ENCODE measurements around the gene C1orf167.

The C1orf167 gene

DNA sequence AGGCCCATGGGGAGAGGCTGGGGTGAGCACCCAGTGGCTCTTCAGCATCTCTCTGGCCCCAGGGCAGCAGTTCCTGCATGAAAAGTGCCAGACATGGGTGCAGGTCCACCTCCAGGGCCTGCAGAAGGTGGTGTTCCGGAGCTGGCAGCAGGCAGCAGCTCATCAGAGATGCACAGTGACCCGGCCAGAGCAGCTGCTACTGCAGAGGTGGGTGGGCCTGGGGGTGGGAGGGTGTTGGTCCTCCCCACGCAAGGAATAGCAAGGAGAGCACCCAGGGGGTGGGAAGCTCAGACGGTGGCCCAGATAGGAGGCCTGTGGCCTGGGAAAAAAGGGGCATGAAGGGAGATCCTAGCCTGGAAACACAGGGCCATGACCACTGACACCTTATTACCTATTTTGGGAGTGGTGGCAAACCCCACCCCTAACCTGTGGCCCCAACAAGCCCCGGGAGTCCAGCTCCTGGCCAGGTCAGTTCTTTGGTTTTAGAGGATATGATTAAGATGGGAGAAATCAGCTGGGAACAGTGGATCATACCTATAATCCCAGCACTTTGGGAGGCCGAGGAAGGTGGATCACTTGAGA lies 20.2 kb downstream of the C1orf167 start:
- no peak for DNase-seq (ENCODE audit: low read depth in 2 of 2, low spot score in 1 of 2)

GRCh38 chr1:11783556-11783955 lies 21.6 kb downstream of the C1orf167 start:
- no peak for DNase-seq (ENCODE audit: low read depth in 2 of 2, low spot score in 1 of 2)

DNA sequence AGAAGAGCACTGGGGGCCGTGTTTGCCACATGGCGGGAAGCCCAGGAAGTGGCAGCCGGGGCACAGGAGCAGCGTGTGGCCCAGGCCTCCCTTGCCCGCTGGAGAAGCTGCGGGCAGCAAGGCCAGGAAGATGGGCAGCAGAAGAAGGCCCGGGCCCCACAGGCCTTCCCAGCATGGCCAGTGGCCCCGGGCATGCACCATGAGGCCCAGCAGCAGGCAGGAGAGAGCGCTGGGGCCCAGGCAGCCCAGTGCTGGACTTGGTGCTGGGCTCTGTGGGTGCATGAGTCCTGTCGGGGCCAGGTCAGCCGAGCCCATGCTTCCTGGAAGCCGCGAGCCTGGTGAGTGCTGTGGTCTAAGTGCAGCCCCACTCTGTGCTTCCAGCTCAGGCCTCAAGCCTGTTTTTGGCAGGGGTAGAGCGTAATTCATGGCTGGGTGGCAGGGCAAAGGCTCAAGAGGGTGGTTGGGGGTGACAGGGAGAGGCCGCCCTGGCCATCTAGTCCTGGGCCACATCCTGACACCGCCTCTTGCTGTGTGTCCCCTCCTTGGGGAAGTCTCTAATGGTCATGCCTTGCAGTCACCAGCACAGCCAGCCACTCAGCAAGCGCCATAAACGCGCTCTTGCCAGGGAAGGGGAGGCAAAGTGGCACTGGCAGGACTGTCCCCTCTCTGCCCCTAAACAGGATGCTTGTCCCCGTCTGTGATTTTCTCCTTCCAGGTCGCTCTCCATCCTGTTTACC lies 22.4 kb downstream of the C1orf167 start:
- no peak for DNase-seq (ENCODE audit: low read depth in 2 of 2, low spot score in 1 of 2)

- DNase-seq (ENCODE audit: low read depth in 2 of 2, low spot score in 1 of 2), result no peak
Observed at GRCh38 chr1:11784993-11785769, 23.2 kb downstream of the C1orf167 start.

DNA sequence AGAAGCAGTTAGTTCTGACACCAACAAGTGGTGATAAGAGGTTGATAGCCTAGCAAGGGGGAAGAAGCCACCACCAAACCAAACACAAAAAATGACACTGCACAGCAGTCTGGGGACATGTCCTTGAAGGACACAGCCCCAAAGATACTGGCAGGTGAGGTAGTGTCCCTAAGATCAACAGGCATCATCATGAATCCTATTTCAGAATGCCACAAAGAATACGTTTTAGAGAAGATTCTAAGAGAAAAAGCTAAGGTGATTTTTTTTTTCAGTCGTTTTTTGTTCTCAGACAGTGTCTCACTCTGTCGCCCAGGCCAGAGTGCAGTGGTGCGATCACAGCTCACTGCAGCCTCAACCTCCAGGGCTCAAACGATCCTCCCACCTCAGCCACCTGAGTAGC lies 24.2 kb downstream of the C1orf167 start:
- no peak for DNase-seq (ENCODE audit: low read depth in 2 of 2, low spot score in 1 of 2)

DNA sequence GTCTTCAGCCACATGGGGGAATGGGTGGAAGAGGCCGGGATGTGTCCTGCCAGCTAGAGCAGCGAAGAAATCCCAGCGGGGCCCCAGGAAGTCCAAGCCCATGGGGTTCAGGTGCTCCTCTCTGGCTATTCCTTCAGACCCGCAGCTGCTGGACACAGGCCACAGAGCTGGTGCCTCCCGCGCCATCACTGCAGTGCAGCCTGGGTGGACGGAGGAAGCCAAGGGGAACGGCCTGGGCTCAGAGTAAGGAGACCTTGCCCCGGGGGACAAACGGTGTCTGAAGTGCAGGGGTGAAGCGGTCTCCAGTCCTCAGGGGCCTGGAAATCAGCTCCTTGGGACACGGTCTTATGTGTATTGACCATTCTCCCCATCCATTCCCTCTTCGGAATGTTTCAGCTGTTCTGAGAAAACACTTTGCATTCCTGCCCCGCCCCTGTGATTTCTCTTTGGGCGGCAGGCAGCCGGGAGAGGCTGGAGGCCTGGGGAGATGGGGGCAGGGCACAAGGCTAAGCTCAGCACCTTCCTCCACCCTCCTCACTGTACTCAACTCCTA lies 25.3 kb downstream of the C1orf167 start:
- no peak for DNase-seq (ENCODE audit: low read depth in 2 of 2, low spot score in 1 of 2)

DNA sequence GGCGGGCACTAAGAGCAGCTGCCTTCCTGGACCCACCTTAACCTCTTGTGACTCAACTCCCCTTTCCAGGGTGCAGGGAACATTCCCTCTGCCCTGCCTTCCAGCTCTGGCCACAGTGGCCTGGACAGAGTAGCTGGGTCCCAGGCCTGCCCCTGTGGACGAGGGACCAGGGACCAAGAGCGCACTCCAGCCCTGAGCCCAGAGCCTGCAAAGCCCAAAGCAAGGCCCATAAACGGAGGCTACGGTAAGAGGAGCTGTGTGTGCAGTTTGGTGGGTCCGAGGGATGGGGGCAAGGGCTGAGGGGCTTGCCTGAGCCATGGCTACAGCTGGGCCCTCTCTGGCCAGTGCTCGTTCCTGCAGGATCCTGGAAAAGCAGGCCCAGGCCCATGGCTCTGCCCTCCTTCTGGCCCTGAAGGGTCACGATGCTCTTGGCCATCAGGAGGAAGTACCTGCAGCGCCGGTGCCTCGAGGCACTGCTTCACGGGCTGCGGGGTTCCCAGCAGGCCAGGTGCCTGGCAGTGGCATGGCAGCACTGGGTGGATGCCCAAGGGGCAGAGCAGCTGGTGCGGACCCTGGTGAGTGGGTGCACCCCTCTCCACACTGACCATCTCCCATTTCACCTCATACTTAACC lies 25.9 kb downstream of the C1orf167 start:
- DNase-seq (ENCODE audit: low read depth in 2 of 2, low spot score in 1 of 2), result no peak

DNA sequence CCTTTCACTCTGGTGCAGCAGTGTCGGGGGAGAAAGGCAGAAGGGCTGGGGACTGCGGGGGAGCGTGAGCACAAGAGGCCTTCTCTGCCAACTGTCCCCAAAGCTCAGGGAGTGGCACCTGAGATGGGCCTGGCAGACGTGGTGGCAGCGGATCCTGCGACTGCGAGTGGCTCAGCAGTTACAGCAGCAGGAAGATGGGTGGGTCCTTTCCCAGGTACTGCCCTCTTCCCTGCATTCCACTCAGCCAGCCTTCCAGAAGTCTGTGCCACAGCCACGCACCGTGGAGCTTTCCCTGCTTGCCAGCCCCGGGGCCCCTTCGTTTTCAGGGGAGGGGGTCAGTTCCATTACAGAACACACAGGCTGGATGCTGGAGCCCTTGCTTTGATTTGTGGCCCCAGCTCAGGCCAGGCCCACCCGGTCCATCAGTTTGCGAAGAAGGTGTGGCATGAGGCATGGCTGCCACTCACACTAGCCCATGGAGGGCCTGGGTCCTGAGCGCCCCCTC lies 26.6 kb downstream of the C1orf167 start:
- no peak for DNase-seq (ENCODE audit: low read depth in 2 of 2, low spot score in 1 of 2)

- DNase-seq (ENCODE audit: low read depth in 2 of 2, low spot score in 1 of 2), result no peak
Observed at GRCh38 chr1:11789126-11790067, 27.4 kb downstream of the C1orf167 start.

DNA sequence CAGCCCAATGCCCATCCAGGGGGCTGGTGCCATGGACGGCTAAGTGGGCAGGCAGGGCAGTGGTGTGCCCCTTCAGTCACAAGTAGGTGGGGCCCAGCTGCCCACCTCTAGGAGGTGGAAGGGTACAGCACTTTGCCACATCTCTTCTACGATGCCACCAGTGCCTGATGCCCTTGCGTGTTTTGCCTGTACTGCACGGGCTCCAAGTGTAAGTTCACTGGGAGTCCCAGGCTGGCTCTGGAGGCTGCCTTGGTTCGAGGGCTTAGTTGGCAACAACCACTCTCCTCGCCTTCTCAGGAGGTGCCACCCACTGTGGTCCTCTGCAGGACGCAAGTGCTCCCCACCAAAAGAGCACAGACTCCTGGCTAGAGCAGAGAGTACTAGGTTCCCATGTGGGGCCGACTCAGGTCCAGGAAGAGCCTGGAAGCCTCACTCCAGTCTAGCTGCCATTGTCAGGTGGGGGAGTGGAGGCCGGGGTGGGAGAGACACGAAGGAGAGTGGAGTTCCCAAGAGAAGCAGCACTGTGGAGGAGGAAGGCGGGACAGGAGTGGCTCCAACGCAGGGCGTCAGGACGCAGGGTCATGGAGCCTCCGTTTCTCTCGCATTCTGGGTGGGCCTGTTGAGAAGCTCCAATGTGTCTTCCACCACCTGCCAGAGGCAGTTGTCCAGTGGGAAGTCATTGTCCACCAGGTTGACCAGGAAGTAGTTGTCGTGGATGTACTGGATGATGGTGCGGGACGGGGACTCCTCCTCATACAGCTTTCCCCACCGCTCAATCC lies 28.3 kb downstream of the C1orf167 start:
- no peak for DNase-seq (ENCODE audit: low read depth in 2 of 2, low spot score in 1 of 2)

- no peak for DNase-seq (ENCODE audit: low read depth in 2 of 2, low spot score in 1 of 2)
Observed at GRCh38 chr1:11790880-11791715, 29.1 kb downstream of the C1orf167 start.

DNA sequence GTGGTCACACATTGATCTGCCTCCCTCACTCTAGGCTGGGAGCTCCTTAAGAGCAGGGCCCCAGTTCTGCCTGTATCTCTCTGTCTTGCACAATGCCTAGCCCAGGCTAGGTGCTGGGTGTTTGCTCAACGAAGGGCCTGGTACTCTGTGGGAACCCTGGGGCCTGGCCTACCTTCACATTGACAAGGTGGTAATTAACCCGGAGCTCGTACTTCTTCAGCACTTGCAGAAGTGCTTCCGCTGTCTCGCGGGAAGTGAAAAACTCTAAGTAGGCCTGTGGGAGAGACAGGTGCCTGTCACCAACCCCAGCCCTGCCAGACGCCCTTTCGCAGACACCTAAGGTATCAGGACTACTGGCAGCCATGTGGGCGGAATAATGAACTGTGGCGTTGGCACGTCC lies 30.1 kb downstream of the C1orf167 start:
- DNase-seq (ENCODE audit: low read depth in 2 of 2, low spot score in 1 of 2), result no peak

DNA sequence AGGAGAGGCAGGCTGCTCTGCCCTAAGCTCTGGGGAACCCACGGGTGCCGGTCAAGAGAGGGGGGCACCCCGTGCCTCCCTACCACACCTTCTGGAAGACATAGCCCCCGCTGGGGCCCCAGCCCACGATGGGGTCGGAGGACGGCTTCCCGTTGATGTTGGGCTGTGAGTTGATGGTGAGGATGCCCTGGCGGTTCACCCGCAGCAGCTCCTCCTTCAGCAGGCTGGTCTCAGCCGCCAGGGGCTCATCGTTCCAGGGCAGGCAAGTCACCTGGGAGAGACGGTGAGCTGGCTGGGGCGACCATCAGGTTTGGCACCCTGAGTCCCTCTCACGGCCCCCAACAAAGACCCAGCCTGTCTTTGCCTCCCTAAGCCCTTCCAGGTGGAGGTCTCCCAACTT lies 31.8 kb downstream of the C1orf167 start:
- DNase-seq (ENCODE audit: low read depth in 2 of 2, low spot score in 1 of 2), result no peak

DNA sequence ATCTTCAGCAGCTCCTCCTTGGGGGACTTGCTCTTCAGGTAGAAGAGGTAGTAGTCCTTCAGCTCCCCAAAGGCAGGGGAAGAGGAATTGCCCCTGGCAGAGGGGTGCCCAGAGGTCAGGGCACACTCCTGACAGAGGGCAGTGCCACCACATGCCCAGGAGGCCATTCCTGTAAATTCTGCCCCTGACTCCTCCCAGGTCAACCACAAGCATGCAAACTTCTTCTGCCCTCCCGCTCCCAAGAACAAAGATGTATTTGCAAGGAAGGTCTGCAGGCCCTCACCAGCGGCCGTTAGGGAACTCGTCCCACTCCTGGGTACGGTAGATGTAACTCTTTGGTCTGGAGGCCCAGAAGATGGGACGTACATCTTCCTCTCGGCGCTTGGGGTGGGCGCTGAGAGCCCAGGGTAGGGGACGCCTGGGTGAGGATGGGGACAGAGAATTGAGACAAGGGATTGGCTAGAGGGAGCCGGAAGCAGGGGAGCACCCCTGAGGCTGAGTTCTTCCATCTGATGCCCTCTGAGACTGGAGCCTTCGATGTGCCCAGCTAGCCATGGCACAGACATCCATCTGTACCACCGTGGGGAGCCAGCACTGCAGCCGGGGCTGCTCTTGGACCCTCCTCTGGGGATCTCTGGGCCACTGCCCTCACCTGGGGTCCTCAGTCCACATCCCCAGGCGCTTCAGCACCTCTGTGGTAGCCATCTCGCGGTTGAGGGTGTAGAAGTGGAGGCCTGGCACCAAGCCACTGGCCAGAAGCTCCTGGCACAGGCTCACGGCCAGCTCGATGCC lies 32.6 kb downstream of the C1orf167 start:
- DNase-seq (ENCODE audit: low read depth in 2 of 2, low spot score in 1 of 2), result no peak

- DNase-seq (ENCODE audit: low read depth in 2 of 2, low spot score in 1 of 2), result no peak
Observed at GRCh38 chr1:11795238-11795890, 33.4 kb downstream of the C1orf167 start.

DNA sequence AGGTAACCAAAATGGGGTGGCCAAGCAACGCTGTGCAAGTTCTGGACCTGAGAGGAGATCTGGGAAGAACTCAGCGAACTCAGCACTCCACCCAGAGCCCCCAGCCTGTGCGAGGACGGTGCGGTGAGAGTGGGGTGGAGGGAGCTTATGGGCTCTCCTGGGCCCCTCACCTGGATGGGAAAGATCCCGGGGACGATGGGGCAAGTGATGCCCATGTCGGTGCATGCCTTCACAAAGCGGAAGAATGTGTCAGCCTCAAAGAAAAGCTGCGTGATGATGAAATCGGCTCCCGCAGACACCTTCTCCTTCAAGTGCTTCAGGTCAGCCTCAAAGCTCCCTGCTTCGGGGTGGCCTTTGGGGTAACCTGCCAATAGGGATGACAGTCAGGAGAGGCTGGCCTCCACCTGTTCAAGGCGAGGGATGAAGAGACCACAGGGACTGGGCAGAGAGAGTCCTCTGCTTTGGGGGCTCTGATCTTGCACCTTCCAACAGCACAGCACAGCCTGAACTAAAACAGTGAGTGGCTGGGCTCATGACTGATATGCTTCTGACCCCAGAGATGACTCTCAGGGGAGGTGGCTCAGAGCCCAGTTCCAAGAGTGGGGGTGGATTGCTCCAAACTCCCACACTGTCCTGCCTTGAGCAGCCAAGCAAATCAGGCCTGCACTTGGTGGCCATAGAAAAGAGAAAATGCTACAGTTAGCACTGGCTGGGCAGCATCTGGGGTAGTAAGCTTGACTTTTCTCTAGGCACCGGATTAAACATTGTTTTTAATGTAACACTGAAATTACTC lies 34.2 kb downstream of the C1orf167 start:
- DNase-seq (ENCODE audit: low read depth in 2 of 2, low spot score in 1 of 2), result no peak
